Endodermal cell (in vitro differentiated cells): ENCODE measurements around the gene GXYLT2. TPM values are rescaled to one million over a fixed set of nuclear protein-coding genes. Genes with fewer than 3 reads are reported as not detected.

Source experiments
- DNase-seq: peaks from one replicate; pipeline ENCODE4 v3.0.0-alpha.2; 2017
- H3K27ac ChIP-seq: 2 replicates; pipeline ENCODE4 v1.5.1; 2013; ENCODE audit warnings: mild to moderate bottlenecking, low read depth, low read length, moderate library complexity
- H3K27me3 ChIP-seq: 2 replicates; pipeline ENCODE4 v1.6.1; 2013; ENCODE audit warnings: mild to moderate bottlenecking, low read length, moderate library complexity; ENCODE audit not compliant: insufficient read depth, control insufficient read depth, poor library complexity, severe bottlenecking
- H3K36me3 ChIP-seq: 2 replicates; pipeline ENCODE4 v1.7.0; 2013; ENCODE audit warnings: mild to moderate bottlenecking, low read length, moderate library complexity; ENCODE audit not compliant: control insufficient read depth, insufficient read depth
- H3K4me1 ChIP-seq: one replicate; pipeline ENCODE4 v1.7.0; 2013; ENCODE audit warnings: low read length; ENCODE audit not compliant: control insufficient read depth, insufficient read depth
- H3K4me3 ChIP-seq: 2 replicates; pipeline ENCODE4 v1.5.1; 2013; ENCODE audit warnings: mild to moderate bottlenecking, low read length, moderate library complexity
- H3K9ac ChIP-seq: 2 replicates; pipeline ENCODE4 v1.6.1; 2013; ENCODE audit warnings: mild to moderate bottlenecking, low read length, moderate library complexity; ENCODE audit not compliant: poor library complexity, severe bottlenecking; ENCODE audit errors: extremely low read depth
- H3K9me3 ChIP-seq: 2 replicates; pipeline ENCODE4 v1.6.1; 2013; ENCODE audit warnings: mild to moderate bottlenecking, low read length, moderate library complexity; ENCODE audit not compliant: control insufficient read depth
- H3K27ac Mint-ChIP-seq: 2 replicates; pipeline ENCODE4 v1.8.0; 2020; ENCODE audit warnings: mixed read lengths
- H3K27me3 Mint-ChIP-seq: 2 replicates; pipeline ENCODE4 v1.8.0; 2021; ENCODE audit warnings: mild to moderate bottlenecking, mixed read lengths; ENCODE audit not compliant: insufficient read depth
- H3K36me3 Mint-ChIP-seq: 2 replicates; pipeline ENCODE4 v1.8.0; 2020; ENCODE audit warnings: low read depth, mixed read lengths
- H3K4me1 Mint-ChIP-seq: 2 replicates; pipeline ENCODE4 v1.8.0; 2020; ENCODE audit warnings: mixed read lengths
- H3K4me3 Mint-ChIP-seq: 2 replicates; pipeline ENCODE4 v1.8.0; 2020; ENCODE audit warnings: mild to moderate bottlenecking, moderate library complexity, mixed read lengths
- H3K9me3 Mint-ChIP-seq: 2 replicates; pipeline ENCODE4 v1.8.0; 2020; ENCODE audit warnings: mild to moderate bottlenecking, mixed read lengths
- WGBS, 2 experiments: methylation state at CpG; one replicate each; pipeline versions ENCODE4 v1.1.5 to v1.1.7; 2013; ENCODE audit warnings: missing lambda C conversion rate in 2 of 2, mixed read lengths in 1 of 2; ENCODE audit not compliant: insufficient coverage in 1 of 2, insufficient read length in 1 of 2; 5-methylcytosine and 5-hydroxymethylcytosine counted together
- total RNA-seq, 2 donors: library from RNA; stranded (reverse); fragmentation: NEBNext Ultra II Directional in 1 of 2; extraction: Animal tissue kit (Norgen Biotek cat#: 25700) in 1 of 2; gene quantifications; 2 replicates in 1 of 2; 3 replicates in 1 of 2; pipeline ENCODE4 v1.2.1, GENCODE V29; 2021
- TF ChIP-seq, protein P1 (sequence below): fragments of 200-600 bp; sonication (generic); conservative IDR thresholded peaks from 2 replicates; pipeline ENCODE4 v1.5.0; 2021; ENCODE audit warnings: antibody characterized with exemption, mild to moderate bottlenecking

GXYLT2 gene
- total RNA-seq, 2 donors from 2014 or later: 7.0 to 14.3 TPM

DNA sequence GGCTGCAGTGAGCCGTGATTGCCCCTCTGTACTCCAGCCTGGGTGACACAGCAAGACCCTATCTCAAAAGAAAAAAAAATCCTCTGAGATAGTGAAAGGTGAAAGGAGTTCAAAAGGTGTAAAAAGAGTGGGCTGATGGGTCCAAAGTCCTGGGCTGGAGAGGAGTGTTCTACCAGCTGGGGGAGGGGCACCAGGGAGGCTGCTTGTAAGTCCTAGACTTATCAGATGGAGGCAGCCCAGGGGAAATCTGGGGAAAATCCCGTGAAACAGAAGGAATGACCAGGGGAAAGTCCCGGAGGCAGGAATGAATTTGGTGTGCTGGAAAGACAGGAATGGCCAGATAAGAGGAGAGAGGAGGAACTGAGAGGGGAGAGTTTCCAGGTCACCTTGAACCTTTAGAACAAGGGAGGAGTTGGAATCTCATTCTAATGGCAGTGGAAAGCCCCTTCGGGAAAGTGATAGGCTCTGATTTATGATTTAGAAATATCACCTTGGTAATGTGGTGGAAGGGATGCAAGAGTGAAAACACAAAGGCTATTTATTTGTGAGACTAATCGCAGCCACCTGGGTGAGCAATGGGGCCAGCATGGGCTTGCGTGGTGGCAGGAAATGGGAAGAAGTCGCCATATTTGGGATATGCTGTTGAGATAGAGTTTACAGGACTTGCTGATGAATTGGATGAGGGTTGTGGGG lies 85.3 kb downstream of the GXYLT2 start:
- peak overlapping the region; percentile 54 for H3K4me3 ChIP-seq
- H3K4me3 Mint-ChIP-seq: peak overlapping the region; percentile 35
- peak overlapping the region; percentile 89 for H3K27ac Mint-ChIP-seq
- peaks cover 23% of the 10 kb centered on the region for H3K4me1 ChIP-seq
- peak; percentile 82 for DNase-seq
- TF ChIP-seq, protein P1, sequence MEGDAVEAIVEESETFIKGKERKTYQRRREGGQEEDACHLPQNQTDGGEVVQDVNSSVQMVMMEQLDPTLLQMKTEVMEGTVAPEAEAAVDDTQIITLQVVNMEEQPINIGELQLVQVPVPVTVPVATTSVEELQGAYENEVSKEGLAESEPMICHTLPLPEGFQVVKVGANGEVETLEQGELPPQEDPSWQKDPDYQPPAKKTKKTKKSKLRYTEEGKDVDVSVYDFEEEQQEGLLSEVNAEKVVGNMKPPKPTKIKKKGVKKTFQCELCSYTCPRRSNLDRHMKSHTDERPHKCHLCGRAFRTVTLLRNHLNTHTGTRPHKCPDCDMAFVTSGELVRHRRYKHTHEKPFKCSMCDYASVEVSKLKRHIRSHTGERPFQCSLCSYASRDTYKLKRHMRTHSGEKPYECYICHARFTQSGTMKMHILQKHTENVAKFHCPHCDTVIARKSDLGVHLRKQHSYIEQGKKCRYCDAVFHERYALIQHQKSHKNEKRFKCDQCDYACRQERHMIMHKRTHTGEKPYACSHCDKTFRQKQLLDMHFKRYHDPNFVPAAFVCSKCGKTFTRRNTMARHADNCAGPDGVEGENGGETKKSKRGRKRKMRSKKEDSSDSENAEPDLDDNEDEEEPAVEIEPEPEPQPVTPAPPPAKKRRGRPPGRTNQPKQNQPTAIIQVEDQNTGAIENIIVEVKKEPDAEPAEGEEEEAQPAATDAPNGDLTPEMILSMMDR: no peak
- peaks cover 45% of the 10 kb centered on the region for H3K4me1 Mint-ChIP-seq
- peaks cover 3% of the 10 kb centered on the region for H3K36me3 Mint-ChIP-seq
- H3K36me3 ChIP-seq: no peaks in the 10 kb centered on the region
- 50 to 60% methylated on average over 4 to 7 of the region's 7 CpGs for WGBS, 2 experiments
- H3K27ac ChIP-seq: no peak overlapping the region
- peak overlapping the region; percentile 29 for H3K9ac ChIP-seq
- H3K27me3 Mint-ChIP-seq: no peaks in the 10 kb centered on the region
- no peaks in the 10 kb centered on the region for H3K9me3 Mint-ChIP-seq
- no peaks in the 10 kb centered on the region for H3K9me3 ChIP-seq
- no peaks in the 10 kb centered on the region for H3K27me3 ChIP-seq

DNA sequence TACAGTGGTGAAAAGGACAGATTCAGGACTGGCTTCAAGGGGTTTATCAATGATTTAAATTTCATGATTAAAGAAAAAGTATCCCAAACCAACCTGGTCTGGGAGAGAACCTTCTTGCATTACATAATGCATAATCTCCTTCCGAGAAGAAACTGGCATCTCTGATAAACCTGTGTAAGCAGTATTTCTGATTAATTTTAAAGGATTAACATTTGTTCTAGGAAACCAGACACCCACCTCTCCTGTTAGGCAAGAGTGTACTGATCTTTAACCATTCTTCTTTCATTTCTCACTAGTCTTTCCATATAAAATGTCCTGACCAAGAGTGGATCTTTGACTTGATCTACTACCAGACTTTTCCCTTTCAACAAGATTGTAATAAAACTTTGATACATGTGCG lies 85.9 kb downstream of the GXYLT2 start:
- TF ChIP-seq, protein P1: no peak
- no peaks in the 10 kb centered on the region for H3K9me3 Mint-ChIP-seq
- Histone ChIP-seq H3K27ac (no peak overlapping the region), H3K27me3 (no peaks in the 10 kb centered on the region), H3K4me1 (peaks cover 23% of the 10 kb centered on the region), H3K36me3 (no peaks in the 10 kb centered on the region), H3K9me3 (no peaks in the 10 kb centered on the region), H3K9ac (peak overlapping the region; percentile 29), H3K4me3 (peak overlapping the region; percentile 54)
- DNase-seq: no peak
- peaks cover 45% of the 10 kb centered on the region for H3K4me1 Mint-ChIP-seq
- peak overlapping the region; percentile 35 for H3K4me3 Mint-ChIP-seq
- H3K27ac Mint-ChIP-seq: peak overlapping the region; percentile 89
- WGBS, 2 experiments: 89% methylated on average over 2 of the region's 2 CpGs; no CpG with 5 or more reads in 1 of the 2 experiments
- no peaks in the 10 kb centered on the region for H3K27me3 Mint-ChIP-seq
- peaks cover 3% of the 10 kb centered on the region for H3K36me3 Mint-ChIP-seq

DNA sequence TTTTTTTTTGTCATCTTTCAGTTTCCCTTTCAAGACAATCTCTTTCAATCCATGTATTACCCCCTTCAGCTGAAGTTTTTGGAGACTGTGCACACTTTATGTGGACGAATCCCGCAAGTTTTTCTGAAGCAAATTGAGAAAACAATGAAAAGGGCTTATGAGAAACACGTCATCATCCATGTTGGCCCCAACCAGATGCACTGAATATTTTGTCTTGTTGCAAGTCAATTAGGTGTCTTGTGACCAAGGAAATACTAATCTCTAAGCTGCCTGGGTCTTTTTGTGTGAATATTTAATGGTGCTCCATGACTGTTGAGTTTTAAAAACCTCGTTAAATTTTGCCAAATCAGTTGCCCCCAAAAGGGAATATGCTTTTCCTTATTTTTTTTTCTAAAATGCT lies 87.1 kb downstream of the GXYLT2 start:
- H3K9me3 ChIP-seq: no peaks in the 10 kb centered on the region
- 82 to 83% methylated on average over 3 to 4 of the region's 4 CpGs for WGBS, 2 experiments
- peak overlapping the region; percentile 54 for H3K4me3 ChIP-seq
- peak overlapping the region; percentile 52 for H3K9ac ChIP-seq
- no peak overlapping the region for H3K27ac ChIP-seq
- H3K27me3 ChIP-seq: no peaks in the 10 kb centered on the region
- Mint-ChIP-seq H3K4me3 (peak overlapping the region; percentile 21), H3K9me3 (no peaks in the 10 kb centered on the region), H3K36me3 (peaks cover 2% of the 10 kb centered on the region), H3K4me1 (peaks cover 45% of the 10 kb centered on the region), H3K27me3 (no peaks in the 10 kb centered on the region), H3K27ac (peak overlapping the region; percentile 84)
- TF ChIP-seq, protein P1: no peak
- H3K4me1 ChIP-seq: peaks cover 23% of the 10 kb centered on the region
- no peak for DNase-seq
- no peaks in the 10 kb centered on the region for H3K36me3 ChIP-seq
